Hepatocyte (in vitro differentiated cells): ENCODE measurements around the gene NUCKS1. TPM values are rescaled to one million over a fixed set of nuclear protein-coding genes. Genes with fewer than 3 reads are reported as not detected.

Source experiments
- DNase-seq: peaks from one replicate; pipeline ENCODE4 v3.0.0-alpha.2; 2016; ENCODE audit warnings: low spot score
- H2AFZ ChIP-seq: fragments of 200-600 bp; sonication (generic); 2 replicates; pipeline ENCODE4 v1.6.0; 2016; ENCODE audit warnings: antibody characterized with exemption, mild to moderate bottlenecking
- H3K27ac ChIP-seq: fragments of 200-600 bp; sonication (generic); 2 replicates; pipeline ENCODE4 v1.5.1; 2016; ENCODE audit warnings: mild to moderate bottlenecking
- H3K27me3 ChIP-seq: fragments of 200-600 bp; sonication (generic); 2 replicates; pipeline ENCODE4 v1.6.1; 2016
- H3K36me3 ChIP-seq: fragments of 200-600 bp; sonication (generic); replicated peaks from 2 replicates; pipeline ENCODE4 v1.5.1; 2016; ENCODE audit warnings: low read depth; ENCODE audit not compliant: insufficient read depth
- H3K4me1 ChIP-seq: fragments of 200-600 bp; sonication (generic); 2 replicates; pipeline ENCODE4 v1.5.1; 2016; ENCODE audit warnings: mild to moderate bottlenecking, moderate library complexity; ENCODE audit not compliant: insufficient read depth
- H3K4me2 ChIP-seq: fragments of 200-600 bp; sonication (generic); 2 replicates; pipeline ENCODE4 v1.6.0; 2016
- H3K4me3 ChIP-seq: fragments of 200-600 bp; sonication (generic); 2 replicates; pipeline ENCODE4 v1.5.1; 2016; ENCODE audit warnings: mild to moderate bottlenecking
- H3K79me2 ChIP-seq: fragments of 200-600 bp; sonication (generic); 2 replicates; pipeline ENCODE4 v1.6.0; 2017; ENCODE audit warnings: mild to moderate bottlenecking
- H3K9me2 ChIP-seq: fragments of 200-600 bp; sonication (generic); replicated peaks from 2 replicates; pipeline ENCODE4 v1.6.0; 2017; ENCODE audit warnings: mild to moderate bottlenecking; ENCODE audit not compliant: insufficient read depth
- H3K9me3 ChIP-seq: fragments of 200-600 bp; sonication (generic); 2 replicates; pipeline ENCODE4 v1.5.1; 2016; ENCODE audit warnings: low read depth, mild to moderate bottlenecking
- H4K20me1 ChIP-seq: fragments of 200-600 bp; sonication (generic); 2 replicates; pipeline ENCODE4 v1.6.0; 2016; ENCODE audit warnings: mild to moderate bottlenecking; ENCODE audit not compliant: insufficient read depth, poor library complexity, severe bottlenecking
- CTCF ChIP-seq: fragments of 200-600 bp; sonication (generic); IDR thresholded peaks from 2 replicates; pipeline ENCODE4 v1.5.1; 2016; ENCODE audit warnings: antibody characterized with exemption, mild to moderate bottlenecking; ENCODE audit not compliant: poor library complexity
- EZH2 ChIP-seq: fragments of 200-600 bp; sonication (generic); IDR thresholded peaks from 2 replicates; pipeline ENCODE4 v1.6.1; 2016; ENCODE audit warnings: antibody characterized with exemption, mild to moderate bottlenecking, borderline replicate concordance
- EZH2phosphoT487 ChIP-seq: fragments of 200-600 bp; sonication (generic); IDR thresholded peaks from one replicate; pipeline ENCODE4 v1.6.1; 2018; ENCODE audit warnings: antibody characterized with exemption, mild to moderate bottlenecking, low read depth, moderate library complexity; ENCODE audit not compliant: unreplicated experiment, severe bottlenecking
- WGBS: methylation state at CpG from one replicate; pipeline ENCODE4 v1.1.6; 2016; ENCODE audit warnings: low lambda C conversion rate; ENCODE audit errors: missing lambda C conversion rate; 5-methylcytosine and 5-hydroxymethylcytosine counted together
- polyA plus RNA-seq: library from polyadenylated mRNA; unstranded; fragments of >200 nt; fragmentation: Nextera tagmentation; extraction: Ambion mirVana; gene quantifications from 2 replicates; pipeline ENCODE4 v1.2.1, GENCODE V29; 2016
- total RNA-seq: library from RNA; depleted of rRNA; stranded (reverse); fragments of >200 nt; gene quantifications from 2 replicates; pipeline ENCODE4 v1.2.3, GENCODE V29; 2014

Gene NUCKS1
- total and polyA plus RNA-seq, 2 experiments from 2014 or later = 28.4 to 143 TPM

- 94% methylated on average over 13 of the region's 13 CpGs for WGBS
- peaks cover 30% of the 10 kb centered on the region for H4K20me1 ChIP-seq
- no peak for DNase-seq
- no peak overlapping the region for H3K4me3 ChIP-seq
- H3K79me2 ChIP-seq = peaks cover 29% of the 10 kb centered on the region
- no peak for TF ChIP-seq EZH2
- no peak for TF ChIP-seq EZH2phosphoT487
- TF ChIP-seq CTCF = no peak
- H3K36me3 ChIP-seq = no peaks in the 10 kb centered on the region
- no peak overlapping the region for H3K27ac ChIP-seq
- H3K4me2 ChIP-seq = peak overlapping the region; percentile 72
- H3K9me3 ChIP-seq = no peaks in the 10 kb centered on the region
- no peaks in the 10 kb centered on the region for H3K9me2 ChIP-seq
- peaks cover 17% of the 10 kb centered on the region for H3K4me1 ChIP-seq
- peak overlapping the region; percentile 76 for H2AFZ ChIP-seq
- no peaks in the 10 kb centered on the region for H3K27me3 ChIP-seq
Measured at GRCh38 chr1:205751036-205751651, 1.2 kb upstream of the NUCKS1 start.

GRCh38 chr1:205749234-205750137 lies 496 bp downstream of the NUCKS1 start:
- H3K4me1 ChIP-seq = peaks cover 20% of the 10 kb centered on the region
- WGBS = 2% methylated on average over 23 of the region's 81 CpGs
- H3K9me3 ChIP-seq = no peaks in the 10 kb centered on the region
- H3K36me3 ChIP-seq = no peaks in the 10 kb centered on the region
- H4K20me1 ChIP-seq = peaks cover 45% of the 10 kb centered on the region
- peaks cover 46% of the 10 kb centered on the region for H3K79me2 ChIP-seq
- no peaks in the 10 kb centered on the region for H3K9me2 ChIP-seq
- H3K27ac ChIP-seq = peak overlapping the region; percentile 94
- peak overlapping the region; percentile 75 for H3K4me3 ChIP-seq
- H2AFZ ChIP-seq = peak overlapping the region; percentile 20
- TF ChIP-seq EZH2 = no peak
- no peak for TF ChIP-seq EZH2phosphoT487
- no peak for TF ChIP-seq CTCF
- peak; percentile 98 for DNase-seq
- H3K27me3 ChIP-seq = no peaks in the 10 kb centered on the region
- peak overlapping the region; percentile 87 for H3K4me2 ChIP-seq

- H3K4me3 ChIP-seq = peak overlapping the region; percentile 75
- DNase-seq = peak; percentile 57
- no peaks in the 10 kb centered on the region for H3K9me3 ChIP-seq
- H3K4me1 ChIP-seq = peaks cover 24% of the 10 kb centered on the region
- H3K27me3 ChIP-seq = no peaks in the 10 kb centered on the region
- peak overlapping the region; percentile 87 for H3K4me2 ChIP-seq
- TF ChIP-seq EZH2 (no peak), EZH2phosphoT487 (no peak), CTCF (no peak)
- 1% methylated on average over 25 of the region's 25 CpGs for whole genome bisulfite sequencing
- H3K79me2 ChIP-seq = peaks cover 54% of the 10 kb centered on the region
- H3K9me2 ChIP-seq = no peaks in the 10 kb centered on the region
- H2AFZ ChIP-seq = peak overlapping the region; percentile 20
- H3K36me3 ChIP-seq = no peaks in the 10 kb centered on the region
- peak overlapping the region; percentile 94 for H3K27ac ChIP-seq
- peaks cover 51% of the 10 kb centered on the region for H4K20me1 ChIP-seq
Measured at GRCh38 chr1:205748403-205749233, 1.4 kb downstream of the NUCKS1 start.
